HG02870 (cell line): Measurements from ENCODE around the gene STMP1.
"Not testable (repeated sequence)": the region's sequence is repeated elsewhere in the genome, so short reads cannot be mapped to it uniquely, and the experiment has no call there.

ENCODE experiments used
- ATAC-seq: cut with Tn5 transposase; IDR thresholded peaks from one replicate; pipeline ENCODE4 v1.9.1; 2021; ENCODE audit warnings: mild to moderate bottlenecking, moderate library complexity; ENCODE audit not compliant: unreplicated experiment

STMP1 gene

DNA sequence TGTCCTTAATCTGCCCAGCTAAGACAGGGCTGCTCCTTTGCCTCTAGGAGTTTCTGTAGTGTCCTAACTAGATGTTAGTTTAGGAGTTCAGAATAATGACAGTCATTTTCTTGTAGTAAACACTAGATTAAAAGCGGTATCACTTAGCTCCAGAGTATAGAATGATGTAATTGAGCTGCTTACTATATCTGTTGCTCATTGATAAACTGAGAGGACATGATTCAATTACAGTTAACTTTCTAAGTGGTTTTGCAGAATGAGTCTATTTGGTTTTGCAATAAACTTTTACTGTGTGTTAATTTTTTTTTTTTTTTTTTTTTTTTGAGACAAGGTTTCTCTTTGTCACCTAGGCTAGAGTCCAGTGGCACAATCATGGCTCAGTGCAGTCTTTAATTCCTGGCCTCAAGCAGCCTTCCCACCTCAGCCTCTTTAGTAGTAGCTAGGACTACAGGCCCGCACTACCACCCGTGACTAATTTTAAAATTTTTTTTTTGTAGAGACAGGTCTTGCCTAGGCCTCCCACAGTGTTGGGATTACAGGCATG lies 1.8 kb downstream of the STMP1 start:
- ATAC-seq: no peak

DNA sequence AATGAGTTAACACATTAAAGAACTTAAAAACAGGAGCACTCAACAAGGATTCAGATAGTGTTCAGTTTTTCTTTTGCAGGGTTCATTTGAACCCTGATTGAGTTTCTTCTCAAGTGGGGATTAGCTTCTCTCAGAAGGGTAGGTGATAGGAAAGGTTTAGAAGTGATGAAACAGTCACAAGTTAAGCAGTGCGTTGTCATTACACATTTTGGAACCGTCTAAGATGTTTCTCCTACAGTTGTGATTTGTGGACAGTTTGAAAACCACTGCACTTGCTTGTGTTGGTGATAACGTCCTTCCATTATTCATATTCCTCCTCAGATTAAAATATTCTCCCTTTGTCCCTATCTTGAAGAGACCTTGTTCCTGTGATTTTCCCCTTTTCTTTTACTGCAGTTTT lies 2.7 kb downstream of the STMP1 start:
- ATAC-seq: no peak

DNA sequence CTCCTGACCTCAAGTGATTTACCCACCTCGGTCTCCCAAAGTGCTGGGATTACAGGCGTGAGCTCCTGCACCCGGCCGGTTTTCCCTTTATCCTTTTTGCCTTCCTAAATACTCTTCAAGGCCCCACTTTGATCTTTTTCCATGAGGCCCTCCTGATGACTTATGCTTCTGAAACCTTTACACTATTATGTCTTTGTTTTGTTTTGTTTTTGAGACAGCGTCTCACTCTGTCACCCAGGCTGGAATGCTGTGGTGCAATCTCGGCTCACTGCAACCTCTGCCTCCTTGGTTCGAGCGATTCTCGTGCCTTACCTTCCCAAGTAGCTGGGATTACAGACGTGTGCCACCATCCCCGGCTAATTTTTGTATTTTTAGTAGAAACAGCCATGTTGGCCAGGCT lies 3.8 kb downstream of the STMP1 start:
- no peak for ATAC-seq

DNA sequence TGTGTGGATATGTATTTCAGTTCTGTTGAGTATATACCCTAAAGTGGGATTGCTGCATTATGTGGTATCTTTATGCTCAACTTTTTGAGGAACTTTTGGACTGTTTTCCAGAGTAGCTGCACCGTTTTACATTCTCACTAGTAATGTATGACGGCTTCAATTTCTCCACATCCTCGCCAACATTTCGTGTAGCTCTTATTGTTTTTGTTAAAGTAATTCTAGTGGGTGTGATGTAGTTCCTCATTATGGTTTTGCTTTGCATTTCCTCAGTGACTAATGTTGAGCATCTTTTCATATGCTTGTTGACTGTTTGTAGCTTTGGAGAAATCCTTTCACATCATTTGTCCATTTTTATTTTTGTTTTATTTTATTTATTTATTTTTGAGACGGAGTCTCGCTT lies 4.5 kb downstream of the STMP1 start:
- no peak for ATAC-seq

DNA sequence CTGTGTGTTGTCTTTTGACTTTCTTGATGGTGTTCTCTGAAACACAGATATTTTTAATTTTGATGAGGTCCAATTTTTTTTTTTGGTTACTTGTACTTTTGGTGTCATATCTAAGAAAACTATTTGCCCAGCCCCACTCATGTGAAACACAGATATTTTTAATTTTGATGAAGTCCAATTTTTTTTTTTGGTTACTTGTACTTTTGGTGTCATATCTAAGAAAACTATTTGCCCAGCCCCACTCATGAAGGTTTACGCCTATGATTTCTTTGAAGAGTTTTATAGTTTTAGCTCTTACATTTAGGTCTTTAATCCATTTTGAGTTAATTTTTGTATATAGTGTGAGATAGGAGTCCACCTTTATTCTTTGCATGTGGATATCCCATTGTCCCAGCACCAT lies 5.3 kb downstream of the STMP1 start:
- not testable (repeated sequence) for ATAC-seq

DNA sequence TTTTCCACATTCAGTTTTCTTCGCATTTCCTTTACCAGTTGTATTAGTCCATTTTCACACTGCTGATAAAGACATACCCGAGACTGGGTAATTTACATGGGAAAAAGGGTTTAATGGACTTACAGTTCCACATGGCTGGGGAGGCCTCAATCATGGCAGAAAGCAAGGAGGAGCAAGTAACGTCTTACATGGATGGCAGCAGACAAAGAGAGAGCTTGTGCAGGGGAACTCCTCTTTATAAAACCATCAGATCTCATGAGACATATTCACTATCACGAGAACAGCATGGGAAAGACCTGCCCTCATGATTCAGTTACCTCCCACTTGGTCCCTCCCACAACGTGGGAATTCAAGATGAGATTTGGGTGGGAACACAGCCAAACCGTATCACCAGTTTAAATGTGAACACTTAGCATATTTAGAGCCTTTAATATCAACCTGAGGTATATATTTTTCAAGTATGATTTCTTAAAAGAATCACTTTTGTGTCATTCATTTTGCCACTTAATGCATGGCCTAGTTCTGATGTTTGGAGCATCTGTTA lies 6.6 kb downstream of the STMP1 start:
- not testable (repeated sequence) for ATAC-seq

DNA sequence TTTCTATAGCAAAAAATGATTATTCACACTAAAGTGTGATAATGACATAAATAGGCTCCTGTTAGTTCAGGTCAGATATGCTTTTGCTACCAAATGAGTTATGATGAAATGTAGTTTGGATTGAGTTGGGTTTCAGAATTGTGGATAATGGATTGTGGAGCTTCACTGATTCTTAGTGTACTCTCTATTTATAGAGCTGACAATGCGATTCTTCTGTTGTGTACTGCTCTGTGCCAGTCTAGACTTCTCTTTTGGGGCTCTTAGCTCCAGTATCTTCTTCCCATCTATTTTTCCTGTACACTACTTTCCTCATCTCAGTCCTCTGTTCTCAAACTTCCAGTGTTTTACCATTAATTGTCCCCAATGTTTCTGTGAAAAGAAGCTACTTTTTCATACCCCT lies 7.5 kb downstream of the STMP1 start:
- ATAC-seq: no peak

DNA sequence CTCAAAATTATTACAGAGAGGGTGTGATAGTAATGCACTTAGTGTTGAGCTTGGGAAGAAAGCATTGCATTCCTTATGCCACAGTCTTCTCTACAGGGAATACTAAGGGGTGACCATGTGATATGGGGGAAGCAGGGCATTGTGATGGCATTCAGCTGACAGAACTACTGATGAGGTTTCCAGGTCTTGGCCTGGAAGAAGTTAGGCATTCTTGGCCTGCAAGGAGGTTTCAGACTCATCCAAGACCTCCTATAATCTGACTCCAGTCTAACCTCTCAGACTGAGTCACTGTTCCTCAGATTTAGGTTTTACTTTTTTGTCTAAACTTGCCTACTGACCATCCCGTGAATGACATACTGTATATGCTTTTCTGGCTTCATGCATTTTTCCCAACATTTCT lies 7.9 kb downstream of the STMP1 start:
- ATAC-seq: no peak

DNA sequence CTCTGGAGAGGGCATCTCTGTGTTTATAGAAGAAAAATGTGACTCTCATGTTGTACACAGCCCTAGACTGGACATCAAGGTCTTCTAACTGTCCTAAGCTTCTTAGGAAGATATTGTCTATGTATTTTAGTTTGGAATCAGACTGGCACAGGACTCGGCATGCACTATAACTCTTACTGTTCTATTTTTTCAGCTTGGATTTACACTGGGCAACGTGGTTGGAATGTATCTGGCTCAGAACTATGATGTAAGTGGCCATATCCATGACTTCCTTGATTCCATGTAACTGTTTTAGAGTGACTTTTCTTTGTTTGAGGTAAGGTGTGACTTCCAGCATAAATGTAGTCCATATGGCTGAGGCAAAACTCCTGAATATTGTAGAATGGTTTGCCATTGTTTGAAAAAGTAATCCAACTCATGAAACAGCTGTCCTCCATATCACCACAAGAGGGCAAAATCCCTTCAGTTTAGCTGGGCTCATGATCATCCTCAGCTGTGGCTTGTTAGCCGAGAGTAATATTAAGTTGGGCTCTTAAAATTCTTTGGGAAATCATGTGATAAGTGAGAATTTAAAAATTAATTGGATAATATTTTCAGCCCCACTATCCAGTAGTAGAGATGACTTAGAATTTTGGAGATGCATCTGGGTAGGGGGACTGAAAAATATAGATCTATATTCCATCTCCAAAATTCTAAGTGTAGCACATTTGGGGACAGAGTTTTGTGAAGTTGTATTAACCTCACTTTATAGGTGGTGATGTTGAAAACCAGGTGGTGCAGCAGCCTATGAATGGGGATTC lies 10.4 kb downstream of the STMP1 start:
- peak; percentile 75 for ATAC-seq

DNA sequence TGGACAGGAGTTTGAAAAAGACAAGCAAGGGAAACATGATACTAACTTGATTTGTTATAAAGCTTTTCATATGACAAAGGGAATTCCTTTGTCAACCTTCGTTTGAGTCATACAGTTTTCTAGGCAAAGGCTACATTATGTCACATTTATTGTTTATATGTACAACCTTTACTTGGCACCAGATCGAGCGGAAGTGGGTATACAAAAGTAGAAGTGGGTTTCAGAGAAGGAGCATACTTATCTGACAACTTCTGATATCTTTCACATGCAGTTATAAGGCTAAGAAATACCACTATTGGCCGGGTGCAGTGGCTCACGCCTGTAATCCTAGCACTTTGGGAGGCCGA lies 11.0 kb downstream of the STMP1 start:
- no peak for ATAC-seq

DNA sequence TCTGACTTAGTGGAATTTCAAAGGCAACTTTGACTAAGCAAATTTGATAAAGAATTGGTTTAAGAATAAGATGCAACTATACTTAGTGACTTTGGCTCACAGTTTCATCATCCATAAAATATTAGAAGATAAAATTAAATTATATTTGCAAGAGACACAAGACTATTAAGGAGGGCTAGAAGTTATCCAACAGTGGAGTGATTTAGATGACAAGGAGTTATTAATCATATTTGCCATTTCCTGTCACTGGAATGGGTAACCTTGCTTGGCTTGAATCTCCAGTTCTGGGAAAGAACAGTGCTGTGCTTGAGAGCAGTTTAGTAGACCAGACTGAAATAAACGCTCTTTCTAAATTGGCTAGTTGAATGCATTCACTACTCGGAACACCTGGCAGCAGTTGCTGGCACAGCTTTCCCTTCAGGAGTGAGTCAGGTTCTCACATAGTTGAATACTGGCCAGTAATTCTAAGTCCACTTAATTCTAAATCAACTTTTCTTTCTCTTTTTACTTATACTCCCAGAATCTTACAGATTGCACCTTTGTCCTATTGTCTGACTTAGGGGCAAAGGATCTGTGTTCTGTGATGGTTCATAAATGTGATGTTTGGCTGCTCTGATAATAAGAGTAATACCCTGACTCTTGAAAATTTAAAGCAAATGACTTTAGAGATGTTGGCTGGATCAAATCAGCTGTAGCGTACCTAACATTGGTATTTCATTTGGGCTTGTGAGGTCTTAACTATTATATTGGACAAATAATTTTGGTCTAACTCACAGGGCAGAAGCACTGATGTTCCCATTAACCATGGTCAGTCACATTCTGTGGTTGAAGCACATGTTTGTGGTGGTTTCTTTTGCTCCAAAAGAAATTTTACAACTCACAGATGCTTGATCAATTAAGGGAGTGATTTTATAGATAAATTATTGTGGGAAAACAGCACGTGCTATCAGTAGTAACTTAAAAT lies 16.6 kb downstream of the STMP1 start:
- no peak for ATAC-seq

DNA sequence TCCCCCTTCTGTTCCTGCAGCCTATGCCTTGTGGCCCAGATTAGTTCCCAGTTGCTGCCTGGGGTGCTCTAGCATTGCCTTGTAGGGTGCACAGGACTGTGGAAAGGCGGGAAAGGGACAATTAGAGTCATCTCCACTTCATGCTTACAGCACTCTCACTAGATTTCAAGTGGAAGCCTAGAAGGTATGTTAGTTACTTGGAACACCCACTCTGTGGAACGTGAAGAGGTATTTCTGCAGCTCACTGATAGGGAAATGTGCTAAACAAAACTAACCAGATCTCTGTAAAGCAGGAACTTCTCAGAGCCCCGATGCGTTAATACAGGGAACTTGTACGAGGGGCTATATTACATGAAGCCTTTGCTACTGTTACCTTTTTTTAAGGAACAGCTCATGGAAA lies 19.4 kb downstream of the STMP1 start:
- ATAC-seq: no peak

DNA sequence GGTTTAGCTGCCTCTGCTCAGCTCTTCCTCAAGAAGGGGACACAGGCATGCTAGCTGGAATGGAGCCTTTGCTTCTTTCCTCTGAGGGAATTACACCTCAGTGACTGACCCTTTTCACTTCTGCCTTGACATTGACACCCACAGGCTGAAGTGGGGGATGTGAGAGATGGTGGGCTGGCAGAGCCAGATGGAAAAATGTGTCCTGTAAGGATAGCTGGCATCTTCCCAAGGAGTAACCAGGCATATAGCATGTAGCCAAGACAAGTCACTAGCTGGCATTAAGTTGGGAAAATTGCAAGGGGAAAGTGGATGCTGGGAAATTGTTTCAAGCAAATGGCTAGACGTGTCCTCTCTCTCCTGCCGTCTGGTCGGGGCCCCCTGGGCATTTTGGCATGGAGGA lies 19.9 kb downstream of the STMP1 start:
- ATAC-seq: no peak

DNA sequence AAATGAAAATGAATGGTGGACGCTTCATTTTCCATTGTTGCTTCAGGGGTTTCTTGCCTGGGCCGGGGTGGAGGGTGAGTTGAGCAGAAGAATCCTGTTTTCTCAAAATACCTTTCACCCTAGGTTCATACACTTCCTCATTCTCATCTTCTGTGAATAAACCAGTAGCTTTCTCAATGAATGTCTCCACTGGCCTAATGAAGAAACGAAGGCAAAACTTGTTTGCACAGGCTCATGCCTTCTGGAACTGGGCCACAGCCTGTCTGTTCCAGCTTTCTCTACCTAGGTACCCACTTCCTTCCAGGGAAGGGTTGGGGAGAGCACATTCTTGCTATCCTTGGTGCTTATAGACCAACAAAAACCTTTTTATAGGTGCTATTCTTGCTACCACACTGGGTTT lies 21.3 kb downstream of the STMP1 start:
- no peak for ATAC-seq

DNA sequence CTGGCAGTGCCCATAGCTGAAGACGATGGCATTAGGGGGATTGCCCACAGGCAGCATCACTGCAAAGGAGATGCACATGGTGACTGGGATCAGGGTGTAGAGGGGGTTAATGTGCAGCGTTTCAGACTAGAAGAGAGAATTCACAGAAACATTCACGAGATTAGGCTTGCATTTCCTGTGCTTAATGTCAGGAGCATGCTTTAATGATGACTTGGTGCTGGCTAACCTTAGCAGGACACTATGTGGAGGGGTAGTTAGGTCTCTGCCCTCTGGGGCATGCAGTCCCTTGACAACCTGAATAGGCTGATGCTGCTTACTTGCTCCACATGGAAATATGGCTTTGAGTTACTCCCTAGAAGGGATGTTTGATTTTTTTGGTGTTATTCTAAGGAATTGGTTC lies 21.8 kb downstream of the STMP1 start:
- ATAC-seq: no peak

DNA sequence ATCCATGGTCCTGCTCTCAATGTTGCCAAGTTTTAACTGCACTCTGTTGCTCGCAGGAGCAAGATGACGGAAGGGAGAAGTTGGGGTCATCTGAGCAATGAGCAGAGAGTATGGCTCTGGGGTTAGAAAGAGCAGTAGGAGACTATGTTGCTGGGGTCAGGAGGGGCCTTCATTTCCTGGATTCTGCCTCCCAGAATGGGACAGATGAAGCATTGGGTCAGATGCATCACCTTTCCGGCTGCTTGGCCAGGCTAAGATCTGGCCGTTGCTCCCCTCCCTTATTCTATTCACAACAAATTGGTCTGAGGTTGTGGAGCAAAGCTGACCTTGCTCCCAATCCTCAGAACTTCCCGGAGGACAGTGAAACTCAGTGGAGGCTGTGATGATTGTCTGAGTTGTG lies 22.4 kb downstream of the STMP1 start:
- no peak for ATAC-seq

DNA sequence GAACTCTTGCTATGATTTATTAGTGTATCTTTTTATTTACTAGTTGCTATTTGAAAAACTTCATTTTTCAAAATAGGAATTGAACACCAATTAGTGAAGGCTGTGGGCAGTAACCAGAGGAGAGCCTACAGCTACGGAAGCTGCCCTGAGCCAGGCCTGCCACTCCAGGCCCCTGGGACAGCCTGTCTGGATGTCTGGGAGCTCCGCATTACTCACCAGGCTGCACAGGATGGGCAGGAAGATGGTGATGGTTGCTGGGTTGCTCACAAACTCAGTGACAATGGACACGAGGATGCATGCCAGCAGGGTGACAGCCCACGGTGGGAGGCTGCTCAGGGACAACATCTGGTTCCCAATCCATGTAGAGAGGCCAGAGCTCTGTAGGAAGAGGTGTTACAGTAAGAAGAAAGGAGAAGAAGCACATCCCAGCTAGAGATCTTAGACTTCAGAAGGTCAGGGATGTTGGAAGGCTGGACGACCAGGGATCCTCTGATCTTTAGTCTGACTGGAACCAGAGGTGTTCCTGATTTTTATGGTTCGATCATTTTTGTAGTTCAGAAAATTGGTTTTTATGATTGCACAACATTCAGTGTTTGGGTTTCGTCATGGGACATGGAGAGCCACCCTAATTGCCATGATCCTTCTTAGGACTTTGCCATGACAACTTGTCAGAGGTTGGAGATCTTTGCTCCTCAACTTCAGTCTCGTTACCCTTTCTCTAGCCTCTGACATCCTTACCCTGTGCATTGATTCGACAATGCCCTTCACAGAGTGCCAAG lies 23.2 kb downstream of the STMP1 start:
- no peak for ATAC-seq

DNA sequence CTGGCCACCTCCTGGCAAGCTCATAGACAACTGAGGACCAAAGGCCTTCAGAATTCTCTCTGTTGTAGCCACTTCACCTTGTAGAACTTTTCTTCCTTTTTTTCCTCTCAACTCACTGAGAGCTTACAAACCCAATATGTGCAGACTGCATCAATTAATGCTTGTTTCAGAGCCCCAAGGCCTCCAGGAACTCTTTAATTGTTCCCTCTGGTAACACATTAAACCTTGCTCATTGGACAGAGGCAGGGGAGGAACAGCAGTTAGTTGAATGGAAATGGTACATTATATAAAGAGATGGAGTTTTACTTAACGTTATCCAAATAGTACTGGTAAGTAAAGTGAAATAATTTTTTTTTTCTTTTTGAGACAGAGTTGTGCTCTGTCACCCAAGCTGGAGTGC lies 25.2 kb downstream of the STMP1 start:
- no peak for ATAC-seq

DNA sequence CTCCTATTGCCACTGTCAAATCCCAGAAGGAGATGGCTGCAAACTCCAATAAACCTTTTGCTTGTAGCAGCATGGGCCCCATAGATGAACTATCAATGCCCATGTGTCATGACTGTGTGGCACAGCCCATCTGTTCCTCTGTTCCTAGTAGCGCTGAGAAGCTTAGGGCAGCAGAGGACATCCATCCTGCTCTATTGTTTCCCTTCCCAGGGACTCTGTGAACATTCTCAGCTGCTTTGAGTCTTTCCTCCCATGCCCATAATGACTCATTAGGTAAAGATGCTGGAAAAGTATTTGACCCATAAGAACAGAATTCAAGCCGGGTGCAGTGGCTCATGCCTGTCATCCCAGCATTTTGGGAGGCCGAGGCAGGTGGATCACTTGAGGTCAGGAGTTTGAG lies 28.3 kb downstream of the STMP1 start:
- no peak for ATAC-seq

DNA sequence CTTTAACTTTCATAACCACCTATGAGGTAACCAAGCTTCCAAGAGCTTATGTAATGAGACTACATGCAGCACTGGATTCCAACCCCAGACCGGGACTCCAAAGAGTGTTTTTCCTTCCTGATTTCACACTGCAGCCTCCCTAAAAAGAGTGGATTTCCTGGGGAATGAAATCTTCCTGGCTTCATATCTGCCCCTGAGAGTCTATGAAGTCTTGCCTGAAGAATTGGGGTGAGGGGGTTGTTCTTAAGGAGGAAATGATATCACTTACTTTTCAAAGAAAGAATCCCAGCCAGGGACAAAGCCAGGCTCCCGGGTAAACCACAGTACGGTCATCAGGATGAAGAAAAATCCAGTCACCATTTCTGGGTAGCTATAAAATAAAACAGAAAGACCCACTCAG lies 29.7 kb downstream of the STMP1 start:
- no peak for ATAC-seq

DNA sequence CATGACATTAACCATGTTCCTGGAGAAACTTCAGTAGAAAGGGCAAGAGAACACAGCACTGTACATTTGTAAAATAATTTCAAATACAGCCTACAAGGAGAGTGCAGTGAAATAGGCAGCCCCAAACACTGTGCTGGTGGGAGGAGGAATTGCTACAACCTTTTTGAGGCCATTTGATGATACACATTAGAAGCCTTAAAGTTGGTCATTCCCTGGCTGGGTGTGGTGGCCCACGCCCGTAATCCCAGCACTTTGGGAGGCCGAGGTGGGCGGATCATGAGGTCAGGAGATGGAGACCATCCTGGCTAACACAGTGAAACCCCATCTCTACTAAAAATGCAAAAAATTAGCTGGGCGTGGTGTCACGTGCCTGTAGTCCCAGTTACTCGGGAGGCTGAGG lies 30.3 kb downstream of the STMP1 start:
- ATAC-seq: not testable (repeated sequence)
